ENCODE measurements around the gene LMBRD1. TPM values are rescaled to one million over a fixed set of nuclear protein-coding genes. Genes with fewer than 3 reads are reported as not detected.

The LMBRD1 gene
- polyA plus RNA-seq, 2 of the 4 experiments (the other 2 are of a cell fraction): 14.1 to 23.8 TPM

DNA sequence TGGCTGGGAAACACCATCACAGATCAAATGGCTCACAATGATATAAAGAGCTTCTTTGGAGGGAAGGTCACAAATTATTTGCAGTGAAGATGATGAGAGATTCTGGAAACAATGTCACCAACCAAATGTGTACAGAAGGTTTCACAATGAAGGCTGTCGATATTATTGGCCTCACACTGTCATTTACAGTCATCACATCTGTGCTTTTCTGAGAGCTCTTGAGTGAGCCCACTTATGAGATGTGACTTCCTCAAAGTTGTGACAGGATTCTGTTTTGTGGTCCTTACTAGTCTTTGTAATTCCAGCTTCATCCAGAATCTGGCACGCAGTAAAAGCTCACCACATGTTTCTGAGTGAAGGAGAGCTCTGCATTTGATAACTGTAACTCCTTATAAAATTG, 133.6 kb downstream of the LMBRD1 start:
- POLR2A ChIA-PET: no interaction called here
- FAIRE-seq (no peak), ATAC-seq (no peak), DNase-seq (ENCODE audit: low read depth in 1 of 2, low spot score in 1 of 2) (no peak)
- H3K27ac ChIP-seq: no peak overlapping the region
- H3K4me3 ChIP-seq: no peak overlapping the region
- 4% methylated on average over 2 of the region's 2 CpGs for WGBS (ENCODE audit: missing lambda C conversion rate)
- no peaks in the 10 kb centered on the region for H3K9me3 ChIP-seq
- CTCF ChIA-PET: interaction anchor here (0.6 kb wide), 1 partner anchor 199 kb away, joined by 3 read pairs; no protein-coding TSS in a partner anchor
- H3K4me1 ChIP-seq: no peaks in the 10 kb centered on the region
- TF ChIP-seq NR3C1 (IDR thresholded peaks at IDR 0.05) (no peak), HEYL (CRISPR knock-in tag; IDR thresholded peaks at IDR 0.05) (no peak), CBX8 (IDR thresholded peaks at IDR 0.05) (no peak), HOXB5 (CRISPR knock-in tag; IDR thresholded peaks at IDR 0.05) (no peak), ZNF302 (CRISPR knock-in tag; IDR thresholded peaks at IDR 0.05) (no peak), MAZ (IDR thresholded peaks at IDR 0.05; ENCODE audit: borderline replicate concordance, low read depth, low read length) (no peak), HOXA7 (CRISPR knock-in tag; IDR thresholded peaks at IDR 0.05) (no peak), NFE2L2 (conservative IDR thresholded peaks at IDR 0.05; ENCODE audit: low read length) (no peak), KDM1A (IDR thresholded peaks at IDR 0.05; ENCODE audit: low read depth) (no peak), RAD21 (conservative IDR thresholded peaks at IDR 0.05 in 1 of 2, IDR thresholded peaks at IDR 0.05 in 1 of 2) (no peak)
- TF ChIP-seq, protein P1, sequence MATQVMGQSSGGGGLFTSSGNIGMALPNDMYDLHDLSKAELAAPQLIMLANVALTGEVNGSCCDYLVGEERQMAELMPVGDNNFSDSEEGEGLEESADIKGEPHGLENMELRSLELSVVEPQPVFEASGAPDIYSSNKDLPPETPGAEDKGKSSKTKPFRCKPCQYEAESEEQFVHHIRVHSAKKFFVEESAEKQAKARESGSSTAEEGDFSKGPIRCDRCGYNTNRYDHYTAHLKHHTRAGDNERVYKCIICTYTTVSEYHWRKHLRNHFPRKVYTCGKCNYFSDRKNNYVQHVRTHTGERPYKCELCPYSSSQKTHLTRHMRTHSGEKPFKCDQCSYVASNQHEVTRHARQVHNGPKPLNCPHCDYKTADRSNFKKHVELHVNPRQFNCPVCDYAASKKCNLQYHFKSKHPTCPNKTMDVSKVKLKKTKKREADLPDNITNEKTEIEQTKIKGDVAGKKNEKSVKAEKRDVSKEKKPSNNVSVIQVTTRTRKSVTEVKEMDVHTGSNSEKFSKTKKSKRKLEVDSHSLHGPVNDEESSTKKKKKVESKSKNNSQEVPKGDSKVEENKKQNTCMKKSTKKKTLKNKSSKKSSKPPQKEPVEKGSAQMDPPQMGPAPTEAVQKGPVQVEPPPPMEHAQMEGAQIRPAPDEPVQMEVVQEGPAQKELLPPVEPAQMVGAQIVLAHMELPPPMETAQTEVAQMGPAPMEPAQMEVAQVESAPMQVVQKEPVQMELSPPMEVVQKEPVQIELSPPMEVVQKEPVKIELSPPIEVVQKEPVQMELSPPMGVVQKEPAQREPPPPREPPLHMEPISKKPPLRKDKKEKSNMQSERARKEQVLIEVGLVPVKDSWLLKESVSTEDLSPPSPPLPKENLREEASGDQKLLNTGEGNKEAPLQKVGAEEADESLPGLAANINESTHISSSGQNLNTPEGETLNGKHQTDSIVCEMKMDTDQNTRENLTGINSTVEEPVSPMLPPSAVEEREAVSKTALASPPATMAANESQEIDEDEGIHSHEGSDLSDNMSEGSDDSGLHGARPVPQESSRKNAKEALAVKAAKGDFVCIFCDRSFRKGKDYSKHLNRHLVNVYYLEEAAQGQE (IDR thresholded peaks at IDR 0.05): no peak
- TF ChIP-seq, protein P2, sequence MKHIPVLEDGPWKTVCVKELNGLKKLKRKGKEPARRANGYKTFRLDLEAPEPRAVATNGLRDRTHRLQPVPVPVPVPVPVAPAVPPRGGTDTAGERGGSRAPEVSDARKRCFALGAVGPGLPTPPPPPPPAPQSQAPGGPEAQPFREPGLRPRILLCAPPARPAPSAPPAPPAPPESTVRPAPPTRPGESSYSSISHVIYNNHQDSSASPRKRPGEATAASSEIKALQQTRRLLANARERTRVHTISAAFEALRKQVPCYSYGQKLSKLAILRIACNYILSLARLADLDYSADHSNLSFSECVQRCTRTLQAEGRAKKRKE (CRISPR knock-in tag; IDR thresholded peaks at IDR 0.05; ENCODE audit: low read depth): no peak
- no peak overlapping the region for H3K4me2 ChIP-seq

GRCh38 chr6:69650703-69651102, 146.1 kb downstream of the LMBRD1 start:
- TF ChIP-seq GATA3 (IDR thresholded peaks at IDR 0.05; ENCODE audit: borderline replicate concordance): no peak
- TF ChIP-seq NFE2L2 (conservative IDR thresholded peaks at IDR 0.05; ENCODE audit: low read length): no peak
- TF ChIP-seq RAD21 (conservative IDR thresholded peaks at IDR 0.05 in 1 of 2, IDR thresholded peaks at IDR 0.05 in 1 of 2): no peak
- TF ChIP-seq ELK1 (IDR thresholded peaks at IDR 0.05; ENCODE audit: low read depth, low read length): no peak
- TF ChIP-seq CBX2 (IDR thresholded peaks at IDR 0.05; ENCODE audit: borderline replicate concordance, low read depth): no peak
- no peak for TF ChIP-seq CEBPB (IDR thresholded peaks at IDR 0.05)
- TF ChIP-seq, protein P2 (CRISPR knock-in tag; IDR thresholded peaks at IDR 0.05; ENCODE audit: low read depth): no peak
- no peak for TF ChIP-seq POLR2AphosphoS2 (conservative IDR thresholded peaks at IDR 0.05; ENCODE audit: low read length)
- TF ChIP-seq HOXA7 (CRISPR knock-in tag; IDR thresholded peaks at IDR 0.05): no peak
- TF ChIP-seq FOXS1 (CRISPR knock-in tag; IDR thresholded peaks at IDR 0.05): no peak
- TF ChIP-seq KDM1A (IDR thresholded peaks at IDR 0.05; ENCODE audit: low read depth): no peak
- TF ChIP-seq BHLHE40 (IDR thresholded peaks at IDR 0.05; ENCODE audit: low read depth, low read length): no peak
- TF ChIP-seq ZFP36 (IDR thresholded peaks at IDR 0.05; ENCODE audit: borderline replicate concordance, partially characterized antibody): no peak
- TF ChIP-seq, protein P3, sequence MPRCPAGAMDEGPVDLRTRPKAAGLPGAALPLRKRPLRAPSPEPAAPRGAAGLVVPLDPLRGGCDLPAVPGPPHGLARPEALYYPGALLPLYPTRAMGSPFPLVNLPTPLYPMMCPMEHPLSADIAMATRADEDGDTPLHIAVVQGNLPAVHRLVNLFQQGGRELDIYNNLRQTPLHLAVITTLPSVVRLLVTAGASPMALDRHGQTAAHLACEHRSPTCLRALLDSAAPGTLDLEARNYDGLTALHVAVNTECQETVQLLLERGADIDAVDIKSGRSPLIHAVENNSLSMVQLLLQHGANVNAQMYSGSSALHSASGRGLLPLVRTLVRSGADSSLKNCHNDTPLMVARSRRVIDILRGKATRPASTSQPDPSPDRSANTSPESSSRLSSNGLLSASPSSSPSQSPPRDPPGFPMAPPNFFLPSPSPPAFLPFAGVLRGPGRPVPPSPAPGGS (IDR thresholded peaks at IDR 0.05): no peak
- no peak for TF ChIP-seq NR3C1 (IDR thresholded peaks at IDR 0.05)
- no peak for TF ChIP-seq CHD2 (IDR thresholded peaks at IDR 0.05; ENCODE audit: low read length, partially characterized antibody)
- TF ChIP-seq HES2 (IDR thresholded peaks at IDR 0.05): no peak
- no peak for TF ChIP-seq PHF8 (IDR thresholded peaks at IDR 0.05; ENCODE audit: borderline replicate concordance, low read depth)
- H3K4me3 ChIP-seq: no peak overlapping the region
- H3K4me1 ChIP-seq: no peaks in the 10 kb centered on the region
- DNase-seq (ENCODE audit: low read depth in 1 of 2, low spot score in 1 of 2) (no peak), ATAC-seq (no peak), FAIRE-seq (no peak)
- ChIA-PET POLR2A (no interaction called here), CTCF (no interaction called here)
- H3K27ac ChIP-seq: no peak overlapping the region
- H3K9me3 ChIP-seq: no peaks in the 10 kb centered on the region
- H3K4me2 ChIP-seq: no peak overlapping the region
